ENCODE results near the gene OR2M7. TPM values are rescaled to one million over a fixed set of nuclear protein-coding genes. Genes with fewer than 3 reads are reported as not detected.

OR2M7 gene
- total RNA-seq = not detected in 2 replicates

DNA sequence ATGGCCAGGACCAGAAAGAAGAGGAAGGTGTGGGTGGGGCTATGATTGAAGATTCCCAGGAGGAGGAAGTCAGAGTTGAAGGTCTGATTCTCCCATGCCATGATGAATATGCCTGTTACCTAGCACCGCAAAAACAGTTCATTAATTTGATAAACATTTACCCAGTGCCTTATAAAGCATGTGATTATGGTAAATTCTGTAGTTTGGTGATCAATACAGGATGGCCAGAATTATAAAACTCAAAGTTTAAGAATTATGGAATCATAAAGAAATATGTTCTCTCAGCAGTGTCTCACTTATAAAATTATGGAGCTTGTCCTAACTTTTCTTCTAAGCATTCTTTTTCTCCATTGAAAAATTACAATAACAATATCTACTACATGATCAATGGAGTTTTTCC is at the start of gene OR2M7:
Gene OR2M7, minus strand, starts transcription at position 101 of the 400 bp plus-strand sequence. Its CDS starts 0 bp downstream, at position 101.
- no peak for DNase-seq (ENCODE audit: low read depth)
- Histone ChIP-seq H3K27me3 (ENCODE audit: control insufficient read depth, insufficient read depth, low read length) (no peaks in the 10 kb centered on the region), H3K36me3 (ENCODE audit: control insufficient read depth, insufficient read depth, low read length) (no peaks in the 10 kb centered on the region), H3K4me3 (ENCODE audit: low read depth, low read length) (no peak within 1 kb of the TSS)
- TF ChIP-seq CTCF (IDR thresholded peaks at IDR 0.05; ENCODE audit: insufficient read depth, low read length, poor library complexity, severe bottlenecking) = no peak

- no peak overlapping the region for H3K4me3 ChIP-seq (ENCODE audit: low read depth, low read length)
- no peaks in the 10 kb centered on the region for H3K36me3 ChIP-seq (ENCODE audit: control insufficient read depth, insufficient read depth, low read length)
- DNase-seq (ENCODE audit: low read depth) = no peak
- H3K27me3 ChIP-seq (ENCODE audit: control insufficient read depth, insufficient read depth, low read length) = no peaks in the 10 kb centered on the region
- no peak for TF ChIP-seq CTCF (IDR thresholded peaks at IDR 0.05; ENCODE audit: insufficient read depth, low read length, poor library complexity, severe bottlenecking)
Observed at GRCh38 chr1:248373761-248374160, 49.4 kb upstream of the OR2M7 start.

GRCh38 chr1:248372394-248372793 is 48.0 kb upstream of the OR2M7 start:
- no peak for DNase-seq (ENCODE audit: low read depth)
- Histone ChIP-seq H3K36me3 (ENCODE audit: control insufficient read depth, insufficient read depth, low read length) (no peaks in the 10 kb centered on the region), H3K27me3 (ENCODE audit: control insufficient read depth, insufficient read depth, low read length) (no peaks in the 10 kb centered on the region), H3K4me3 (ENCODE audit: low read depth, low read length) (no peak overlapping the region)
- no peak for TF ChIP-seq CTCF (IDR thresholded peaks at IDR 0.05; ENCODE audit: insufficient read depth, low read length, poor library complexity, severe bottlenecking)

GRCh38 chr1:248366609-248367008 is 42.2 kb upstream of the OR2M7 start:
- no peaks in the 10 kb centered on the region for H3K27me3 ChIP-seq (ENCODE audit: control insufficient read depth, insufficient read depth, low read length)
- H3K4me3 ChIP-seq (ENCODE audit: low read depth, low read length) = no peak overlapping the region
- TF ChIP-seq CTCF (IDR thresholded peaks at IDR 0.05; ENCODE audit: insufficient read depth, low read length, poor library complexity, severe bottlenecking) = no peak
- H3K36me3 ChIP-seq (ENCODE audit: control insufficient read depth, insufficient read depth, low read length) = no peaks in the 10 kb centered on the region
- no peak for DNase-seq (ENCODE audit: low read depth)

DNA sequence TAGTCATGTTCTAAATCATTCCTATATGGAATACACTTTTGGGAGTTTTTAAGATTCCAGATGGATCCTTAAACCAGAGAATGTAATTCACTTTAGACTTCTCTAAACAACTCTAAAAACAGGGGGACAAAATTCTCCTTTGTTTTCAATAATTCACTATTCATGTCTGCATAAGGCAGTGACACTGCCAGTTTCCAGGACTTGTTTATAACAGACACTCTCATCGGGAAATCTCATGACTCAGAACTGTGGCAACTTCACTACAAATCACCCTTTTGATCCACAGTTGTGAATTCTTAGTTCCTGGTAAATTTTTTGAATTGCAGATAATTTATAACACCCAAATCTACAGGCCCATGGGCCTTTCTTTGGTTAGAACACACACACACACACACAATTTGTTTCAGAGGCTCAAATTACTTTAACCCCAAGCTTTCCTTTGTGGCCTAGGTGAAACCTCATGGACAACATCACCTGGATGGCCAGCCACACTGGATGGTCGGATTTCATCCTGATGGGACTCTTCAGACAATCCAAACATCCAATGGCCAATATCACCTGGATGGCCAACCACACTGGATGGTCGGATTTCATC is 36.9 kb upstream of the OR2M7 start, which contains the start of gene OR2T4:
Gene OR2T4, plus strand, starts transcription at position 545 of the 595 bp plus-strand sequence. Its CDS starts 0 bp downstream, at position 545.
- DNase-seq (ENCODE audit: low read depth) = no peak
- no peaks in the 10 kb centered on the region for H3K27me3 ChIP-seq (ENCODE audit: control insufficient read depth, insufficient read depth, low read length)
- no peak for TF ChIP-seq CTCF (IDR thresholded peaks at IDR 0.05; ENCODE audit: insufficient read depth, low read length, poor library complexity, severe bottlenecking)
- no peak within 1 kb of the TSS for H3K4me3 ChIP-seq (ENCODE audit: low read depth, low read length)
- H3K36me3 ChIP-seq (ENCODE audit: control insufficient read depth, insufficient read depth, low read length) = no peaks in the 10 kb centered on the region

GRCh38 chr1:248359415-248359814 is 35.0 kb upstream of the OR2M7 start:
- no peak for DNase-seq (ENCODE audit: low read depth)
- H3K27me3 ChIP-seq (ENCODE audit: control insufficient read depth, insufficient read depth, low read length) = no peaks in the 10 kb centered on the region
- no peaks in the 10 kb centered on the region for H3K36me3 ChIP-seq (ENCODE audit: control insufficient read depth, insufficient read depth, low read length)
- no peak for TF ChIP-seq CTCF (IDR thresholded peaks at IDR 0.05; ENCODE audit: insufficient read depth, low read length, poor library complexity, severe bottlenecking)
- H3K4me3 ChIP-seq (ENCODE audit: low read depth, low read length) = no peak overlapping the region
